DMS 273 (cell line): ENCODE results near the gene ISCA2.
"Not testable (repeated sequence)": the region's sequence is repeated elsewhere in the genome, so short reads cannot be mapped to it uniquely, and the experiment has no call there.

Experiments used
- DNase-seq: peaks from one replicate; lab custom pipeline; 2025; ENCODE audit not compliant: unreplicated experiment; lab: John Stamatoyannopoulos, UW

The ISCA2 gene

GRCh38 chr14:74493343-74494261 lies at the start of gene ISCA2:
Gene ISCA2, plus strand, starts transcription at chr14:74493765. Its CDS starts 10 bp downstream, at chr14:74493775.
- peak; percentile 99 for DNase-seq

GRCh38 chr14:74444866-74445265 lies 48.7 kb upstream of the ISCA2 start:
- DNase-seq = no peak

- DNase-seq = not testable (repeated sequence)
Measured at GRCh38 chr14:74454397-74454796, 39.2 kb upstream of the ISCA2 start.

GRCh38 chr14:74456684-74457564 lies 36.6 kb upstream of the ISCA2 start:
- DNase-seq = no peak

GRCh38 chr14:74457565-74457895 lies 36.0 kb upstream of the ISCA2 start:
- no peak for DNase-seq

- DNase-seq = peak; percentile 73
Measured at GRCh38 chr14:74459289-74459946, 34.1 kb upstream of the ISCA2 start.

GRCh38 chr14:74459976-74460375 lies 33.6 kb upstream of the ISCA2 start:
- DNase-seq = peak; percentile 47

GRCh38 chr14:74462993-74463392 lies 30.6 kb upstream of the ISCA2 start:
- no peak for DNase-seq

GRCh38 chr14:74463697-74464096 lies 29.9 kb upstream of the ISCA2 start:
- DNase-seq = no peak

- DNase-seq = no peak
Measured at GRCh38 chr14:74464785-74465184, 28.8 kb upstream of the ISCA2 start.

GRCh38 chr14:74465335-74465734 lies 28.2 kb upstream of the ISCA2 start:
- DNase-seq = no peak

- DNase-seq = no peak
Measured at GRCh38 chr14:74468513-74468912, 25.1 kb upstream of the ISCA2 start.

- no peak for DNase-seq
Measured at GRCh38 chr14:74469548-74470518, 23.7 kb upstream of the ISCA2 start.

GRCh38 chr14:74472601-74473000 lies 21.0 kb upstream of the ISCA2 start:
- no peak for DNase-seq

- peak; percentile 55 for DNase-seq
Measured at GRCh38 chr14:74474376-74474775, 19.2 kb upstream of the ISCA2 start.

GRCh38 chr14:74475678-74476077 lies 17.9 kb upstream of the ISCA2 start:
- no peak for DNase-seq

- no peak for DNase-seq
Measured at GRCh38 chr14:74476107-74476506, 17.5 kb upstream of the ISCA2 start.

- DNase-seq = peak; percentile 34
Measured at GRCh38 chr14:74476607-74477006, 17.0 kb upstream of the ISCA2 start.

- peak; percentile 67 for DNase-seq
Measured at GRCh38 chr14:74478996-74479635, 14.4 kb upstream of the ISCA2 start.

GRCh38 chr14:74480046-74480445 lies 13.5 kb upstream of the ISCA2 start:
- DNase-seq = no peak
